GM21390 (cell line): ENCODE measurements around the gene RFTN1.
A peak's percentile ranks its signal among the peaks of the same experiment; 100 is the strongest.

ENCODE experiments used
- ATAC-seq: cut with Tn5 transposase; IDR thresholded peaks from one replicate; pipeline ENCODE4 v1.9.1; 2021; ENCODE audit not compliant: unreplicated experiment

Gene RFTN1

DNA sequence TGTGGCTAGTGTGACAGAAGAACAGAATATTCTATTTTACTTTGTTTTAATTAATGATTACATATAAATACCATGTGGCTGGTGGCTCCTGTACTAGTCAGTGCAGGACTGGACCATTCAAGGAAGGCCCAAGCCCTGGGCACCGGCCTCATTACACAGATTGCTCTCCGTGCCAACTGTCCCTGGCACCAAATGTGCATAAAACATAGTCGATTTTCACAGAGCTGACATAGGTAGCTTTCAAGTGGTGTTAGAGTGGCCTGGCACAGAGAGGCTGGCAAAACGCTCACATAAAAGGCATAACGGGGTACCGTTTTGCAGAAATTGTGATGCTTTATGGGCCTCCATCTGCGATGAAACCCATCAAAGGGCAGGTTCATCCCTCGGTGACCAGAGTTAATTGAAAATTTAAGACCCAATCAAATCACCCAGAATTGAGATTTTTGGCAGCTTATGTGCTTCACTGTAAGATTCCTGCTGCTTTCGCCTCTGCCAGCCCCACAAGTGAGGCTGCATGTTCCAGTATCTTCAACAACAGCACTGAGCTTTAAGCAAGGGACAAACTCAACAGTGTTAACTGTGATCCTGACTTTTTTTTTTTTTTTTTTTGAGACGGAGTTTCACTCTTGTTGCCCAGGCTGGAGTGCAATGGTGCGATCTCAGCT is 25.9 kb downstream of the RFTN1 start:
- no peak for ATAC-seq

DNA sequence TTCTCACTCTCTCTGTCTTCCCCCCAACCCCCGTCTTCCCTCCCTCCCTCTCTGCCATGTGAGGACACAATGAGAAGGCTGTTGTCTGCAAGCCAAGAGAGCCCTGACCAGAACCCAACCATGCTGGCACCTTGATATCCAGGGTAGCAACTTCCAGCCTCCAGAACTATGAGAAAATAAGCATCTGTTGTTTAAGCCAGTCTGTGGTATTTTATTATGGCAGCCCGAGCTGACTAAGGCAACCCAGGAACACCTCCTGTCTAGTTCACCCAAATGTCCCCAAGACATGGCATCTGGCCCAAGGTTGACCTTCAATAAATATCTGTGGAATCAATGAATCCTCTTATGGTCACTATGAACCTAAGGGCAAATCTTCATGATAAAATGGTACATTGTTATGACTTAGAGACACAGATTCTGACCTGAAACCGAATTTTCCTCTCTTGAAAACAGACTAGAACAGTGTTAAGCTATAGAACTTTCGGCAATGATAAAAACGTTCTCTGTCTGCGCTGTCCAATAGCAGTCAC is 26.5 kb downstream of the RFTN1 start:
- ATAC-seq, result no peak

DNA sequence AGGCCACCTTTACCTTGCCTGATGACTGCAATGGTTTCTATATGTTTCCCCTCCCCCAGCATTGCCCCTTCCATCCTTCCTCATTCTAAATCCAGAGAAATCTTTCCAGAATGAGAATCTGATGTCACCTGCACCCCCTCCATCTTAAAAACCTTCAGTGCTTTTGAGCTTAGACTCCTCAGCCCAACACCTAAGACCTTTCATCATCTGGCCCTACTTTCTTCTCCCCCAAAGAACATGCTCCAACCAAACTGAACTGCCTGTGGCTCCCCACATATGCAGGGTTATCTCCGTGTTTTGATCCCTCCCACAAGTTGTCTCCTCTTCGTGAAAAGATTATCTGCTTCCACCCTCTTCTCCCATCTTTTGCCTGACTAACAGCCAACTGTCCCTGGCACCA is 27.3 kb downstream of the RFTN1 start:
- ATAC-seq, result no peak

DNA sequence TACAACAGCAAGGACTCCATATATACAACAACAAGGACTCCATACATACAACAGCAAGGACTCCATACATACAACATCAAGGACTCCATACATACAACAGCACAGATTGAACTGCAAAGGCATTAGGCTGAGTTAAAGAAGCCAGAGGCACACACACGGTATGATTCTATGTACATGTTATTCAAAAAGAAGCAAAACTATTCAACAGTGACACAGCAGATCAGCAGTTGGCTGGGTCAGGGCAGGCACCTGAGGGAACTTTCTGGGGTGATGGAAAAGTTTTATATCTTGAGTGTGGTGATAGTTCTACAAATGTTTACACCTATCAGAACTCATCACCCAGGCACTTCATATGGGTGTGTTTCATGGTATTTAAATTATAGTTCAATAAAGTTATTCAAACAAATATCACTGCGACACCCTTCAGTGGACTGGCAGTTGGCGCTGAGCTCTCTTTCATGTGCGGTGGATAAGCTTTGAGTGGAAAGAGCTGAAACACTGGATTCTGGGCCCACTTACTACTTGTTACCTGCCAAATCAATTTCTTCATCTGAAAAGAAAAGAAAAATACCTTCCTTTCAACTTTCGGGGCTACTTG is 28.0 kb downstream of the RFTN1 start:
- no peak for ATAC-seq

DNA sequence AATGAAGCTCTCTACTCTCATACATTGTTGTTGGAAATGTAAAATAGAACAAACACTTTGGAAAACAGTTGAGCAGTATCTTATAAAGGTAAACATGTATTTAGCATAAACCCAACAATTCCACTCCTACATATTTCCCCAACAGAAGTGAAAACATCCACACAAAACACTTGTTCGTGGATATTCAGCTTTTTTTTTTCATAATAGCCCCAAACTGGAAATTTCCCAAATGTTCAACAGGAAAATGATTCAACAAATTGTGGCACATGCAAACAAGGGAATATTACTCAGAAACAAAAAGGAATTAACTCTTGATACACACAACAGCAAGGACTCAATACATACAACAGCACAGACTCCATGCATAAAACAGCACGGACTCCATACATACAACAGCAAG is 28.5 kb downstream of the RFTN1 start:
- no peak for ATAC-seq

DNA sequence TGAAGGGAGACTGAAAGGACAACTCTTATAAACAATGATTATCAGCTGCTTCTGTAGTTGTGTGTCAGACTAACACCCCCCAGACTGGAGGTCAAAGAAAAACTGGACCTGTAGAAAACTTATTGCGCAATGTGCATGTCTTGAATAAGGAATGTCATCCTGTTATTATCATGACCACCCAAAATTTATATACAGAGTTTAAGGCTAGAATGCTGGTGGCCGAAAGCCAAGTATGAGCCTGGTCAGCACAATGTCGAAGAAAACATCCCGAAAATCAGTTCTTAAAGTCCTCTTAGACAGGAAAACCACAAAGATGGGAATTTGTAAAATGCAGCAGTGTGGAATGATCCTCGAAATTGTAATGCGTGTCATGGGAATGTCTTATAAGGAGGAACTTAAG is 29.3 kb downstream of the RFTN1 start:
- ATAC-seq, result no peak

DNA sequence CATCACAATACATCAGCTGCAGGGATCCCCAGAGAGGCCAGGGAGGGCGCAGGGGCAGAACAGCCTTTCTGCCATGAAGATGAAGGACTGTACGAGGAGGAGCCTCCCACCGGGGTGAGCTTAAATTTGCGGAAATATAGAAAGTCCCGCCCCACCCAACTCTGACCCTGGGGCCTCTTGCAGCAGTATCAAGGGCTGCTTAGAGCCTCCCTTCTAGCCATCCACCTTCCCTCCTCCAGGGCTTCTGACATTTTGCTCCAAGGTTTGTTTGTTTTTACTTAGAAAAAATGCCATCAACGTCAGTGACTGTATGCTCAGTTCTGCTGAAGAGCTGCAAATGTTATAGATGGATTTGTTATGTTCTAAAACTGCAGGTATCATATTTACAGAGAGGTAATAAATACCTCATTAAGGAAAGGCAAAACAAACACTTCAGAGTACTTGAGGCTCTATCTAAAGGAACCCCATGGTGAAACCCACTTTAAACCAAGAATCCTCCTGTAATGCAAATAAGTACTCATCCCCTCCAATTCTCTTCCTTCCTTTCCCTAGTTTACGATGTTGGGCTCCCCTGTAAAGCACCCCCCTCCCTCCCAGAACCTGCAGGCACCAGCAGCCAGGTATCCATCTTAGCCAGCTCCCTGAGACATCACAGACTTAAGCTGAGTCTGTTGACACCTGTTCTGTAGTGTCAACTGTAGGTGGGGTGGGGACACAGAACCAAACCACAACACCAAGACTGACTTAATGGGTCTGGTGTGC is 30.5 kb downstream of the RFTN1 start:
- ATAC-seq, result peak; percentile 78

DNA sequence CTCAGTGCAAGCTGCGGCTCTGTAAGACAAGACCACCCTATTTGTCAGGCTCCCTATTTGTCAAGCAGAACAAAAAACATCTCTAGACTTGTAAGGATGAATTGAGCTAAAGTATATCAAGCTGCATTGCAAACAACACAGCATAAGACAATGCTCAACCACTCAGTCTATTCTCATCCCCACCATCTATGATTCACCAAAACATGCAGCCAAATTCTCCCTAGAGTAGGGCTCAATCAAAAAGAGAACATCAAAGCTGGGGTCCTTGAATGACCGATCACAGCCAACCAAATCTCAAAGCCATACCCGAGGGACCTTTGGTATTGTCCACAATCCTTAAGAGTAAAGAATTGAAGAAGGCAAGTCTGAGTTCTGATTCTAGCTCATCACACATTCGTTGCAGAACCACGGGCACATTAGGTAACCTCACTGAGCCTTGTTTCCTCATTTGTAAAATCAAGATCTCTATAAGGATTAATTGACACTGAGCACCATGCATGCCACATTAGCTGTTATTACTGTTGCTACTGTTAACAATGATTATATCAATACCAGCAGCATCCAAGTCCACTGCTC is 31.2 kb downstream of the RFTN1 start:
- ATAC-seq, result peak; percentile 29

DNA sequence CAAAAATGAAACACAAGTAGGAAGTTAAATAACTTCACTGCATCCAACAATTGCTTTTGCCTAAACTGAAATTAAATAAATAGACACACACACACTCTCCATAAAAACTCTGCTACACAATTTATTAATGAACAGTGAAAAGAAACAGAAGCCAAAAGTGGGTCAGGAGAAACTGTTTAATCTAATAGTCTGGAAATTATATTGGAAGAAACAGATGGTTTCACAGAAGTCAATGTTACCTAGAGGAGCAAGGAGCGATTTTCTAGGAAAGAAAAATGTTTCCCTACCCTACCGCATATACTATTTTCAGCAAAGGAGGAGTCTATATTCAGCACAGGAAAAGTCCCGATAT is 32.0 kb downstream of the RFTN1 start:
- no peak for ATAC-seq

DNA sequence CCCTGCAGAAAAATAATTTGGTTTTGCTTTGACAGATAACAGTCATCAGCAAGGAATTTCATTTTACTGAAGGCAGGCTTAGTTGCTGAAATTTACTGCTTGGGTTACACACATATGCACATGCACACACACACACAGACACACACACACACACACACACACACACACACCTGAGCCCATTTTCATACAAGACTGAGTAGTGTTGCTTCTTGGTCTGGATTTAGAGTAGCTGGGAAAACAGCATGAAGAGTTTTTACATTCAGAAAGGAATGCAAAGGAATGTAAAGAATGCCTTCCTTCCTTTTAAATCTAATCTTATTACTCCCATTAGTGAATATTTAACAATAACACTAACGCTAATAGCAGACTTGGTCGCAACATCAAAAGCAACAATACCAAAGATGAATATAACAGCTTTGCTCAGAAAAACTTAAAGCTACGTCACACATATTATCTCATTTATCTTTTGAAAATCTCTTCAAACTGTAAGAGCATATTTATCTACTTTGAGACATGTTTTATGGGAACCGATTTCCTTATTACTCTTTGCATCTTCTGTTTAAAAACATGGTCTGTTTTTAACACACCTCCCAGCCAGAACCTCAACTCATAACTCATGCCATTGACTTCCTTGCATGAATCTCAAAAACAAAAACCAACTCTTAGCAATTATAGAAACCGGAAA is 32.5 kb downstream of the RFTN1 start:
- no peak for ATAC-seq

DNA sequence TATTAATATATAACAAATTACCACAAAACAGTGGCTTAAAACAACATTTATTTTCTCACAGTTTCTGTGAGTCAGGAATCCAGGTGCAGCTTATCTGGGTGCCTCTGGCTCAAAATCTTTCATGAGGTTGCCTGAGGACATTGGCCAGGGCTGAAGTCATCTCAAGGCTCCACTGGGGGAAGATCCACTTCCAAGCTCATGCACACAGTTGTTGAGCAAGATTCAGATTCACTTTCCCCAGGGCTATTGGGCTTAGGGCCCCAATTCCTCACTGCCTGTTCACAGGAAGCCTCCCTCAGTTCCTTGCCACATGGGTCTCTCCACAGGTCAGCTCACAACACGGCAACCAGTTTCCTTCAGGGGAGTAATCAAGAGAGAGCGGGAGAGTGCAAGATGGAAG is 35.0 kb downstream of the RFTN1 start:
- ATAC-seq, result no peak

DNA sequence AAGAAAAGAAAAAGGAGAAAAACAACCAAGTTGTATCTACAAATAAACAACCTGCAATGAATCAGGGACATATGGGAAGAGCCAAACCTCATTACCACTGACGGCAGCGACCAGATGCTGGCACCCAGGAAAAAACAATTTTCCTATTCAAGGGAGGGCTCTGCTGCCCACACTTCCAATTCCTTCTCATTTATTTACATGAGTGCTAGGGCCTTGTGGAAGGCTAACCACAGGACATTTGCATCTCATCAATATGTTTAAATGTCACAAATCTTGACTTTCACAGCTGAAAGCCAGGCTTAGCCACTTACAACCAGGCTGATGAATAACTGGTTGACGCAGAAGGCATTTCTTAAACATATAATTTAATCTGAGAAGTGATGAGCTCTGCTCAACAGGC is 36.0 kb downstream of the RFTN1 start:
- ATAC-seq, result no peak

DNA sequence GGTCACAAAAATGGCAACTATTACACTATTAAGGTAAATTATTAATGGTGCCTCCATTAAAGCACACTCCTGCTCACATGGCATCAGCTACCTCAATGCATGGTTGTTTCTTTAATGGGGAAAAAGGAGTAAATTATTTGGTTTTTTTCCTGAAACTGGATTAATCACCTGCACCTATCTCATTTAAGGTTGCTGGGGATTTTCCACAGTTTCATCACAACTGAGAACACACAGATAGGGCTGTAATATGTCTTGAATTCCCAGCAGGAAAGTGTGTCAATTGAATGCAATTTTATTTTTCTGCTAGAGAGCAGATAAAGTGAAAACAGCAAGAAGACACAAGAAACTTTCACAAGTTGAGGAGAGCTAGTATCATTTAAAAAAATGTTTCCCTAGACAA is 36.4 kb downstream of the RFTN1 start:
- ATAC-seq, result peak; percentile 13

DNA sequence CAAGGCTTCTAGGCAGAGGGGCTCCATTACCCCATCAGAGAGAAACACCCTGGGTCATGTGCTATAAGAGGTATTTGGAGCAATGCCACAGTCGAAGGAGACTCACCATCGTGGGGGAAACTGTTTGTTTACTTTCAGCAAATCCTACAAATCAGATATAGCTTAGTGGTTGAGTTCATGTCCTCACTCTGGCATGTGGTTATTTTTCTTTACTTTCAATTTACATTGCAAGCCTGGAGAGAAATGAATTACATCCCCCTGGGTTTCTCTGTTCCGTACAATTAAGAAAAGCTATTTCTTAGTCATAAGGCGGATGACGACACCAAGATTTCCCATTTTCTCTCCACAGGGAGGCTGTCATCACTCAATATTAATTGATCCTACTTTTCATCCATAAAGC is 36.9 kb downstream of the RFTN1 start:
- peak; percentile 61 for ATAC-seq

DNA sequence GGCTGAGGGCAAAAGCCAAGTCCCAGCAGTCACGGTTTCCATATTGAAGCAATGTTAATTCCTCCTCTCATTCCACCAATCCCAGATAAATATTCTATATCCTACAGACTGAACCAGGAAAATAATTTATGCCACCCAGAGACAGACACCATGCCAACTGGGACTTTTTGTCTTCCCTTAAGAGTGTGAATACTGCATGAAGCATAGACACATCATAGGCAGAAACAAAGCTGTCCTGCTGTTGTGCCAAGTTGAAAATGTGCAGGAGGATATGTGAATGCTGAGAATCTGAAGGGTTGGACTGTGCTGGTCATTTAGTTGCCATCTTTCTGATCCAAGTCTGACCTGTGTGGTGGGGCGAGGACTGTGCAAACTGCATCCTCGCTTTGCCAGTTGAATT is 37.7 kb downstream of the RFTN1 start:
- no peak for ATAC-seq

DNA sequence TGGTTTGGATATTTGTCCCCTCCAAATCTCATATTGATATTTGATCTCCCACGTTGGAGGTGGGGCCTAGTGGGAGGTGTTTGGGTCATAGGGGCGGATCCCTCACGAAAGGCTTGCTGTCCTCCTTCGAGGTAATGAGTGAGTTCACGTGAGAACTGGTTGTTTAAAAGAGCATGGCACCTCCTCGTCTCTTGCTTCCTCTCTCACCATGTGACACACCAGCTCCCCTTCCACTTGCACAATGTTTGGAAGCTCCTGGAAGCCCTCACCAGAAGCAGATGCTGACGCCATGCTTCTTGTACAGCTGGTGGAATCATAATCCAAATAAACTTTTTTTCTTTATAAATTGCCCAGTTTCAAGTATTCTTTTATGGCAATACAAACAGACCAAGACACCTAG is 38.6 kb downstream of the RFTN1 start:
- ATAC-seq, result no peak

DNA sequence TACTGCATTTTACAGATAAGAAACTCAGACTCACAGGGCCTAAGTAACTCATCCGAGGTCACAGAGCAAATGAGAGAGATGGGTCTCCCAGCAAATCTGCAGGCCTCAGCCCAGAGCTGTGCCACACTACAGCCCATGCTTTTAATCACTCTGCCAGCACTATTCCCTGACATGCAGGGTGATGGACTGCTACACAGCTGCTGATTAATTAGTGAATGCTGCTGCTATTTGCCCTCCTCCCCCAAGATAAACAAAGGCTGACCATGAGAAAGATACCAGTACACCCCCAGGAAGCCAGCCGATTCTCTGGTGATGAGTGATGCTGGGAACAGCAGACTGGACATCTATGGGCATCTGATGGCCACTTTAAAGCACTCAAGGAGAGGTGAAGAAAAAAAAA is 39.3 kb downstream of the RFTN1 start:
- ATAC-seq, result no peak

DNA sequence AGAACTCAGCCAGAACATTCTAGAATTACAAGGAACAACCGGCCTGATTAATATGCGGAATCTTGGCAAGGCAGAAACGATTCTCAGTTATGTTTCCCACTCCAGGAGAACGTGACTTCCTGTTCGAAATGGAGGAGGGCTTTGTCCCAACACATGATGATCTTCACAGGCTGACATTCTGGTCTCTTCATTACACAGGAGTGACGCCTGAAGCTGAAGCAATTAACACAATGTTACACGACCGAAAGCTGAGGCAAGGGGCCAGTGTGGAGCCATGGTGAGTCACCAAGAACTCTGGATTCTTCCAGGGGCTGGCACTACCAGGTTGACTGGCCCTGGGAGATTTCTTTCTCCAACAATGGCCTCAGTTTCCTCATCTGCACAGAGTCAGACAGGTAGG is 40.9 kb downstream of the RFTN1 start:
- no peak for ATAC-seq

DNA sequence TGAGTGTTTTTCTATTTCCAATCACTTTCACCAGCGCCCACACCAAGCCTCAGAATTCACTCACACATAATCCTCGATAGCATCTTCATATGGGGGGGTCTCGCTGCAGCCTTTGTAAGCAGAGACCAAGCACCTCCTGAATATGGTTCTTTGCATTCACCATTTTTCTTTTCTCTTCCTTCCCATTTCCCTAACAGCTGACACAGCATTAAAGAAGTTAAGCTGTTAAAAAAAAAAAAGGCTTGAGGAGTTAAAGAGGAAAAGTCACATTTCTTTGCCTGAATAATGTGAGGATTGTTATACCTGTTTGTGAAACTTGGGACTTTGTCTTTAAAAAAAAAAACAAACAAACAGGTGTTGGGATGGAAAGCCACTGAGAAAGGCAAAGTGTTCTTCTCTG is 41.6 kb downstream of the RFTN1 start:
- no peak for ATAC-seq

DNA sequence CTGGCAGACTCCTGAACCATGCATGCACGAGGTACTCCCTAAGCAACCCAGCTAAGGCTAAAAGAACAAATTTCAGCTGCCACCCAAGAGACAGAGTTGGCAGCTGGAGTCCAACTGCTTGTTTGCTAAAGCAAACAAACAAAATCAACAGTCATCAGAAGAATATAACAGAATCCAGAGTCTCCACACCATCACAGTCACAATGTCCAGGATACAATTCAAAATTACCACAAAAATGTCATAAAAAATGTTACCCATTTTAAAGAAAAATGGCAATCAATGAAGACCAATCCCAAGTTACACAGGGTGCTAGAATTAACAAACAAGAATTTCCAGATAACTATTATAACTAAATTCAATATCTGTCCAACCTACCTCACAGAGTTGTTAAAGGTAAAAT is 42.9 kb downstream of the RFTN1 start:
- no peak for ATAC-seq

DNA sequence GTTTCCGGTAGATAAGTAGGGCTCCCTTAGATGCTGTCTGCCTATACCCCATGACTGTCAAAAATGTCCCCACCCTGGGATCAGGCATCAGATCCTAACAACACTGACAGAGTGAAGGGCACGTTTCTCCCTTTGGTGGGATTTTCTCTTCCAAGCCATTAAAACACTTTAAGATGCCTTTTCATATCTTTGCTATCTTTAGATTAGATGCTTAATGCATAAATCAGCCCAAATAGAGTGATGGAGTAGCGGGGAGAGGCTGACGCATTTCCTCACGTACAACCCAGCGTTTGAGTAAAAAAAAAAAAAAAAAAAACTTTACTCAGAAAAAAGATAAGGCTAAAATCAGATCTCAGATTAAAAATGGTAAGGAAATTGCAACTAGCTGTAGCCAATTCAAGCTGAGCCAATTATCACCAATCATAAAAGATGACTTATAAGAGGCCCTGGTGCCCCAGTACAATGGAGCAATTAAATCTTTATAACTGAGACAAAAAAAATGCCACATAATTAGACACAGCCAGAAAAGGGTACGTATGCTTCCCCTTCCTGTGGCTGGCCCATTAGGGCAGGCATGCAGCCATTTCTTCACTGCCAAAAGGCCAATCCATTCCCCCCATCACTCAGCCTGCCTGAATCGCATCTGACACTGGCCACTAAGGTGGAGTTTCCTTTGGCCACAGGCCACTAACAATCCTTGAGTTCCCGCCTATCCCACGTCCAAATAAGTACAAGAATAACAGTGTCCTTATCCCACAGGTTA is 45.0 kb downstream of the RFTN1 start:
- ATAC-seq, result peak; percentile 18
